WERI-Rb-1 (cell line): Measurements from ENCODE around the gene CHST12.

ENCODE experiments used
- DNase-seq: peaks from one replicate; pipeline ENCODE4 v3.0.0-alpha.2; 2020
- H3K27ac ChIP-seq: fragments of 250-450 bp; sonication (Bioruptor Pico); 2 replicates; pipeline ENCODE4 v1.5.1; 2020; ENCODE audit warnings: mild to moderate bottlenecking, moderate library complexity
- H3K27me3 ChIP-seq: fragments of 250-450 bp; sonication (Bioruptor Pico); 2 replicates; pipeline ENCODE4 v1.5.1; 2021; ENCODE audit warnings: mild to moderate bottlenecking, low read depth, moderate library complexity; ENCODE audit not compliant: insufficient read depth, severe bottlenecking
- H3K36me3 ChIP-seq: fragments of 250-450 bp; sonication (Bioruptor Pico); 2 replicates; pipeline ENCODE4 v1.5.1; 2020; ENCODE audit warnings: mild to moderate bottlenecking, moderate library complexity
- H3K4me3 ChIP-seq: 2 replicates; pipeline ENCODE4 v1.5.1; 2011; ENCODE audit warnings: low read depth, mild to moderate bottlenecking, control low read depth, low read length
- H3K9me3 ChIP-seq: fragments of 250-450 bp; sonication (Bioruptor Pico); 2 replicates; pipeline ENCODE4 v1.5.1; 2021; ENCODE audit warnings: mild to moderate bottlenecking, moderate library complexity; ENCODE audit not compliant: severe bottlenecking
- CTCF ChIP-seq: IDR thresholded peaks from 2 replicates; pipeline ENCODE4 v1.5.1; 2011; ENCODE audit warnings: low read depth, mild to moderate bottlenecking, control low read depth, inconsistent platforms, low read length

The CHST12 gene

GRCh38 chr7:2403718-2404648 lies 572 bp downstream of the CHST12 start:
- peak overlapping the region; percentile 66 for H3K27ac ChIP-seq
- no peaks in the 10 kb centered on the region for H3K9me3 ChIP-seq
- DNase-seq: no peak
- no peaks in the 10 kb centered on the region for H3K27me3 ChIP-seq
- peak overlapping the region; percentile 78 for H3K4me3 ChIP-seq
- H3K36me3 ChIP-seq: no peaks in the 10 kb centered on the region
- no peak for TF ChIP-seq CTCF

GRCh38 chr7:2404714-2405119 lies 1.3 kb downstream of the CHST12 start:
- Histone ChIP-seq H3K27me3 (no peaks in the 10 kb centered on the region), H3K36me3 (no peaks in the 10 kb centered on the region), H3K27ac (no peak overlapping the region), H3K9me3 (no peaks in the 10 kb centered on the region), H3K4me3 (peak overlapping the region; percentile 78)
- no peak for TF ChIP-seq CTCF
- no peak for DNase-seq

- no peak overlapping the region for H3K27ac ChIP-seq
- DNase-seq: no peak
- no peak overlapping the region for H3K4me3 ChIP-seq
- H3K27me3 ChIP-seq: no peaks in the 10 kb centered on the region
- TF ChIP-seq CTCF: no peak
- H3K36me3 ChIP-seq: no peaks in the 10 kb centered on the region
- no peaks in the 10 kb centered on the region for H3K9me3 ChIP-seq
Measured at GRCh38 chr7:2405201-2405600, 1.8 kb downstream of the CHST12 start.

GRCh38 chr7:2405601-2406345 lies 2.4 kb downstream of the CHST12 start:
- Histone ChIP-seq H3K27me3 (no peaks in the 10 kb centered on the region), H3K4me3 (no peak overlapping the region), H3K36me3 (no peaks in the 10 kb centered on the region), H3K27ac (no peak overlapping the region), H3K9me3 (no peaks in the 10 kb centered on the region)
- no peak for DNase-seq
- TF ChIP-seq CTCF: no peak

GRCh38 chr7:2409745-2410414 lies 6.5 kb downstream of the CHST12 start:
- Histone ChIP-seq H3K9me3 (no peaks in the 10 kb centered on the region), H3K27me3 (no peaks in the 10 kb centered on the region), H3K27ac (no peak overlapping the region), H3K36me3 (no peaks in the 10 kb centered on the region), H3K4me3 (no peak overlapping the region)
- peak; percentile 33 for DNase-seq
- TF ChIP-seq CTCF: no peak
